IMR-90 (cell line): ENCODE results near the gene HRAS. TPM values are rescaled to one million over a fixed set of nuclear protein-coding genes. Genes with fewer than 3 reads are reported as not detected.

Experiments used
- ATAC-seq: fragments of 200-7000 bp; cut with Tn5 transposase; 2 replicates; pipeline ENCODE4 v1.9.1; 2020; ENCODE audit warnings: low read depth, mild to moderate bottlenecking, moderate library complexity
- BruUV-seq: library from RNA; stranded (reverse); fragments of 400-500 nt; replicated peaks from 2 replicates; lab custom pipeline; 2021; lab: Mats Ljungman, UMichigan
- CTCF ChIA-PET: fragments of 300-600 bp; formaldehyde crosslinking; extraction: SDS; loops from one replicate; lab custom pipeline; 2021; ENCODE audit warnings: antibody characterized with exemption; lab: Yijun Ruan, JAX
- POLR2A ChIA-PET: fragments of 300-600 bp; sonication (Branson Sonifier 250); formaldehyde crosslinking; loops from one replicate; lab custom pipeline; 2022; ENCODE audit warnings: antibody characterized with exemption; ENCODE audit not compliant: unreplicated experiment; lab: Charles Lee
- DNase-seq: peaks from one replicate; pipeline ENCODE4 v3.0.0; 2013
- H2AFZ ChIP-seq: replicated peaks from 2 replicates; pipeline ENCODE3; 2013; ENCODE audit warnings: low read length, mild to moderate bottlenecking; ENCODE audit not compliant: poor library complexity
- H2AK5ac ChIP-seq: 2 replicates; pipeline ENCODE4 v1.6.1; 2013; ENCODE audit warnings: low read depth, low read length, inconsistent platforms
- H2AK9ac ChIP-seq: replicated peaks from 2 replicates; pipeline ENCODE3; 2013; ENCODE audit warnings: mild to moderate bottlenecking, low read depth, low read length, moderate library complexity; ENCODE audit not compliant: poor library complexity
- H2BK120ac ChIP-seq: 2 replicates; pipeline ENCODE4 v1.6.1; 2013; ENCODE audit warnings: low read depth, low read length, inconsistent platforms
- H2BK15ac ChIP-seq: 3 replicates; pipeline ENCODE4 v1.6.1; 2013; ENCODE audit warnings: low read depth, low read length, inconsistent platforms
- H2BK20ac ChIP-seq: 2 replicates; pipeline ENCODE4 v1.6.1; 2013; ENCODE audit warnings: low read depth, mild to moderate bottlenecking, inconsistent platforms, low read length, moderate library complexity
- H2BK5ac ChIP-seq: 2 replicates; pipeline ENCODE4 v1.6.1; 2013; ENCODE audit warnings: mild to moderate bottlenecking, low read depth, low read length, inconsistent platforms; ENCODE audit not compliant: poor library complexity, severe bottlenecking
- H3K14ac ChIP-seq: replicated peaks from 2 replicates; pipeline ENCODE4 v1.6.1; 2013; ENCODE audit warnings: low read depth, low read length, inconsistent platforms
- H3K18ac ChIP-seq: 2 replicates; pipeline ENCODE4 v1.6.1; 2013; ENCODE audit warnings: low read depth, low read length, control low read depth
- H3K23ac ChIP-seq: 2 replicates; pipeline ENCODE4 v1.6.1; 2013; ENCODE audit warnings: low read depth, low read length, inconsistent platforms
- H3K27ac ChIP-seq: 2 replicates; pipeline ENCODE4 v1.5.1; 2013; ENCODE audit warnings: mild to moderate bottlenecking, control low read depth, low read length; ENCODE audit not compliant: insufficient read depth
- H3K27me3 ChIP-seq: 2 replicates; pipeline ENCODE4 v1.6.1; 2013; ENCODE audit warnings: low read length; ENCODE audit not compliant: control insufficient read depth, insufficient read depth
- H3K36me3 ChIP-seq: 2 replicates; pipeline ENCODE4 v1.6.1; 2013; ENCODE audit warnings: low read length, mixed read lengths; ENCODE audit not compliant: control insufficient read depth, insufficient read depth
- H3K4ac ChIP-seq: 2 replicates; pipeline ENCODE4 v1.6.1; 2013; ENCODE audit warnings: low read depth, low read length, inconsistent platforms
- H3K4me1 ChIP-seq: 2 replicates; pipeline ENCODE4 v1.6.1; 2013; ENCODE audit warnings: low read length, mixed read lengths; ENCODE audit not compliant: control insufficient read depth, insufficient read depth
- H3K4me2 ChIP-seq: 2 replicates; pipeline ENCODE4 v1.6.1; 2013; ENCODE audit warnings: low read depth, mild to moderate bottlenecking, control low read depth, low read length, moderate library complexity
- H3K4me3 ChIP-seq: 2 replicates; pipeline ENCODE4 v1.5.1; 2013; ENCODE audit warnings: low read depth, mild to moderate bottlenecking, control low read depth, low read length, moderate library complexity; ENCODE audit not compliant: insufficient read depth
- H3K56ac ChIP-seq: 2 replicates; pipeline ENCODE4 v1.6.1; 2013; ENCODE audit warnings: low read length, inconsistent platforms; ENCODE audit not compliant: insufficient read depth; ENCODE audit errors: extremely low read depth
- H3K79me1 ChIP-seq, 2 experiments: 2 replicates each; pipeline ENCODE4 v1.6.1; 2013; ENCODE audit warnings: low read length in 2 of 2, inconsistent platforms in 1 of 2, low read depth in 1 of 2
- H3K9ac ChIP-seq: 2 replicates; pipeline ENCODE4 v1.6.1; 2013; ENCODE audit warnings: low read depth, low read length, control low read depth
- H3K9me1 ChIP-seq: 2 replicates; pipeline ENCODE4 v1.6.1; 2013; ENCODE audit warnings: low read length, inconsistent platforms; ENCODE audit not compliant: insufficient read depth
- H3K9me3 ChIP-seq: 2 replicates; pipeline ENCODE4 v1.6.1; 2013; ENCODE audit warnings: low read length; ENCODE audit not compliant: control insufficient read depth, insufficient read depth
- H4K20me1 ChIP-seq: 2 replicates; pipeline ENCODE4 v1.6.1; 2013; ENCODE audit warnings: low read length, inconsistent platforms; ENCODE audit not compliant: insufficient read depth
- H4K5ac ChIP-seq: 2 replicates; pipeline ENCODE4 v1.6.1; 2013; ENCODE audit warnings: mild to moderate bottlenecking, low read depth, low read length, control low read depth
- H4K8ac ChIP-seq, 2 experiments: 2 replicates each; pipeline ENCODE4 v1.6.1; 2013; ENCODE audit warnings: low read depth in 2 of 2, low read length in 2 of 2, control low read depth in 1 of 2, inconsistent platforms in 1 of 2
- H4K91ac ChIP-seq: 2 replicates; pipeline ENCODE4 v1.6.1; 2013; ENCODE audit warnings: low read depth, low read length, inconsistent platforms; ENCODE audit not compliant: insufficient read depth
- BHLHE40 ChIP-seq: fragments of 150-350 bp; IDR thresholded peaks from 2 replicates; pipeline ENCODE4 v1.6.1; 2016; ENCODE audit warnings: mild to moderate bottlenecking, low read depth, low read length
- CEBPB ChIP-seq: IDR thresholded peaks from 2 replicates; pipeline ENCODE4 v1.6.1; 2012; ENCODE audit warnings: low read depth, low read length, improper control_type of control experiment
- CHD1 ChIP-seq: IDR thresholded peaks from 2 replicates; pipeline ENCODE4 v1.6.1; 2012; ENCODE audit warnings: low read depth, low read length, improper control_type of control experiment
- FOS ChIP-seq: fragments of 150-350 bp; IDR thresholded peaks from 2 replicates; pipeline ENCODE4 v1.6.1; 2016; ENCODE audit warnings: low read depth, low read length
- MAFK ChIP-seq: IDR thresholded peaks from 2 replicates; pipeline ENCODE4 v1.6.1; 2012; ENCODE audit warnings: low read depth, low read length, improper control_type of control experiment
- MAZ ChIP-seq: IDR thresholded peaks from 2 replicates; pipeline ENCODE4 v1.6.1; 2012; ENCODE audit warnings: low read depth, mild to moderate bottlenecking, low read length, improper control_type of control experiment, moderate library complexity, borderline replicate concordance
- MXI1 ChIP-seq: IDR thresholded peaks from 2 replicates; pipeline ENCODE4 v1.6.1; 2012; ENCODE audit warnings: low read depth, mild to moderate bottlenecking, low read length, moderate library complexity, borderline replicate concordance
- NFE2L2 ChIP-seq: fragments of 150-350 bp; IDR thresholded peaks from 2 replicates; pipeline ENCODE4 v1.6.1; 2016; ENCODE audit warnings: low read depth, mild to moderate bottlenecking, low read length
- POLR2A ChIP-seq: IDR thresholded peaks from 2 replicates; pipeline ENCODE4 v1.6.1; 2012; ENCODE audit warnings: mild to moderate bottlenecking, low read depth, low read length
- RAD21 ChIP-seq: IDR thresholded peaks from 2 replicates; pipeline ENCODE4 v1.6.1; 2012; ENCODE audit warnings: low read length, improper control_type of control experiment
- RCOR1 ChIP-seq: IDR thresholded peaks from 2 replicates; pipeline ENCODE4 v1.6.1; 2012; ENCODE audit warnings: mild to moderate bottlenecking, low read length, improper control_type of control experiment; ENCODE audit not compliant: insufficient replicate concordance
- RFX5 ChIP-seq: IDR thresholded peaks from 2 replicates; pipeline ENCODE4 v1.8.0; 2012; ENCODE audit warnings: low read depth, mild to moderate bottlenecking, low read length, moderate library complexity
- SMC3 ChIP-seq: fragments of 150-350 bp; IDR thresholded peaks from 2 replicates; pipeline ENCODE4 v1.6.1; 2016; ENCODE audit warnings: low read depth, mild to moderate bottlenecking, antibody characterized with exemption, low read length, moderate library complexity
- USF2 ChIP-seq: fragments of 150-350 bp; IDR thresholded peaks from 2 replicates; pipeline ENCODE4 v1.6.1; 2017; ENCODE audit warnings: mild to moderate bottlenecking, antibody characterized with exemption, low read length, low read depth
- WGBS, 2 experiments: methylation state at CpG; one replicate each; pipeline versions ENCODE4 v1.1.5 to v1.1.7; 2013; ENCODE audit warnings: missing lambda C conversion rate in 2 of 2; ENCODE audit not compliant: insufficient read length in 1 of 2; ENCODE audit errors: extremely low coverage in 2 of 2; 5-methylcytosine and 5-hydroxymethylcytosine counted together
- dilution Hi-C: fragments of 300-500 bp; cut with HindIII; formaldehyde crosslinking; loops from one replicate; pipeline ENCODE4 v1.14.3; 2018; ENCODE audit warnings: low sequenced_read_pairs; ENCODE audit not compliant: unreplicated experiment
- in situ Hi-C: fragments of 300-500 bp; cut with MboI; formaldehyde crosslinking; loops from 3 replicates; pipeline ENCODE4 v1.14.3; 2019; ENCODE audit warnings: low sequenced_read_pairs, inconsistent platforms, mixed read lengths
- intact Hi-C: fragments of 100-400 bp; cut with micrococcal nuclease; formaldehyde crosslinking; loops from 2 replicates; pipeline ENCODE4 v1.10.0; 2022
- polyA plus RNA-seq, 3 experiments: library from polyadenylated mRNA; depleted of rRNA; stranded (reverse); fragments of >200 nt; gene quantifications; 2 replicates each; pipeline ENCODE4 v1.2.3, GENCODE V29; 2012; ENCODE audit warnings: low replicate concordance in 1 of 3
- total RNA-seq: library from RNA; depleted of rRNA; stranded (reverse); fragments of >200 nt; gene quantifications from 2 replicates; pipeline ENCODE4 v1.2.3, GENCODE V29; 2012
- TF ChIP-seq, protein P1 (sequence below): conservative IDR thresholded peaks from 2 replicates; pipeline ENCODE4 v1.5.1; 2012; ENCODE audit warnings: mild to moderate bottlenecking, low read depth, low read length, improper control_type of control experiment
- TF ChIP-seq, protein P2 (sequence below): fragments of 150-350 bp; IDR thresholded peaks from 2 replicates; pipeline ENCODE4 v1.6.1; 2016; ENCODE audit warnings: low read depth, mild to moderate bottlenecking, low read length, moderate library complexity, borderline replicate concordance

HRAS gene
- total and polyA plus RNA-seq, 2 of the 4 experiments (the other 2 are of a cell fraction), result 108 to 123 TPM

GRCh38 chr11:545171-545570 lies 9.8 kb upstream of the HRAS start:
- 86% methylated on average over 11 of the region's 11 CpGs; no CpG with 5 or more reads in 1 of the 2 experiments for WGBS, 2 experiments

More at GRCh38 chr11:545171-545570, 9.8 kb upstream of the HRAS start:
- H3K4me1 ChIP-seq, result no peaks in the 10 kb centered on the region
- no peak overlapping the region for H2BK120ac ChIP-seq
- H3K27me3 ChIP-seq, result no peaks in the 10 kb centered on the region
- TF ChIP-seq RFX5, result no peak
- TF ChIP-seq MAFK, result no peak
- TF ChIP-seq NFE2L2, result no peak
- TF ChIP-seq USF2, result no peak
- no peak for TF ChIP-seq MXI1
- no peak for TF ChIP-seq MAZ
- no peak for TF ChIP-seq SMC3
- TF ChIP-seq, protein P1, sequence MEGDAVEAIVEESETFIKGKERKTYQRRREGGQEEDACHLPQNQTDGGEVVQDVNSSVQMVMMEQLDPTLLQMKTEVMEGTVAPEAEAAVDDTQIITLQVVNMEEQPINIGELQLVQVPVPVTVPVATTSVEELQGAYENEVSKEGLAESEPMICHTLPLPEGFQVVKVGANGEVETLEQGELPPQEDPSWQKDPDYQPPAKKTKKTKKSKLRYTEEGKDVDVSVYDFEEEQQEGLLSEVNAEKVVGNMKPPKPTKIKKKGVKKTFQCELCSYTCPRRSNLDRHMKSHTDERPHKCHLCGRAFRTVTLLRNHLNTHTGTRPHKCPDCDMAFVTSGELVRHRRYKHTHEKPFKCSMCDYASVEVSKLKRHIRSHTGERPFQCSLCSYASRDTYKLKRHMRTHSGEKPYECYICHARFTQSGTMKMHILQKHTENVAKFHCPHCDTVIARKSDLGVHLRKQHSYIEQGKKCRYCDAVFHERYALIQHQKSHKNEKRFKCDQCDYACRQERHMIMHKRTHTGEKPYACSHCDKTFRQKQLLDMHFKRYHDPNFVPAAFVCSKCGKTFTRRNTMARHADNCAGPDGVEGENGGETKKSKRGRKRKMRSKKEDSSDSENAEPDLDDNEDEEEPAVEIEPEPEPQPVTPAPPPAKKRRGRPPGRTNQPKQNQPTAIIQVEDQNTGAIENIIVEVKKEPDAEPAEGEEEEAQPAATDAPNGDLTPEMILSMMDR, result no peak
- TF ChIP-seq, protein P2, sequence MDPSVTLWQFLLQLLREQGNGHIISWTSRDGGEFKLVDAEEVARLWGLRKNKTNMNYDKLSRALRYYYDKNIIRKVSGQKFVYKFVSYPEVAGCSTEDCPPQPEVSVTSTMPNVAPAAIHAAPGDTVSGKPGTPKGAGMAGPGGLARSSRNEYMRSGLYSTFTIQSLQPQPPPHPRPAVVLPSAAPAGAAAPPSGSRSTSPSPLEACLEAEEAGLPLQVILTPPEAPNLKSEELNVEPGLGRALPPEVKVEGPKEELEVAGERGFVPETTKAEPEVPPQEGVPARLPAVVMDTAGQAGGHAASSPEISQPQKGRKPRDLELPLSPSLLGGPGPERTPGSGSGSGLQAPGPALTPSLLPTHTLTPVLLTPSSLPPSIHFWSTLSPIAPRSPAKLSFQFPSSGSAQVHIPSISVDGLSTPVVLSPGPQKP, result no peak
- TF ChIP-seq CHD1, result no peak
- TF ChIP-seq CEBPB, result no peak
- no peak for TF ChIP-seq RAD21
- TF ChIP-seq RCOR1, result no peak
- no peak for TF ChIP-seq POLR2A
- no peak for TF ChIP-seq FOS
- TF ChIP-seq BHLHE40, result no peak
- H3K4ac ChIP-seq, result no peak overlapping the region
- H3K36me3 ChIP-seq, result peaks cover 1% of the 10 kb centered on the region; the same call in 1 of the 2 replicates
- no peak overlapping the region for H2AK5ac ChIP-seq
- H3K9me3 ChIP-seq, result no peaks in the 10 kb centered on the region
- H2AK9ac ChIP-seq, result no peak overlapping the region
- H4K20me1 ChIP-seq, result no peaks in the 10 kb centered on the region
- no peaks in the 10 kb centered on the region for H3K79me1 ChIP-seq
- H2AFZ ChIP-seq, result no peak overlapping the region
- POLR2A ChIA-PET, result no interaction called here
- no TSS peak for BruUV-seq
- no peak overlapping the region for H4K5ac ChIP-seq
- H2BK20ac ChIP-seq, result no peak overlapping the region
- H3K18ac ChIP-seq, result no peak overlapping the region
- H3K9ac ChIP-seq, result no peak overlapping the region
- ATAC-seq (no peak), DNase-seq (no peak)
- no peak overlapping the region for H3K4me2 ChIP-seq
- dilution Hi-C loops (no loop called here), intact Hi-C loops (no loop called here), in situ Hi-C loops (no loop called here)
- no peak overlapping the region for H3K14ac ChIP-seq
- H2BK5ac ChIP-seq, result no peak overlapping the region
- CTCF ChIA-PET, result no interaction called here
- H3K56ac ChIP-seq, result no peak overlapping the region
- H4K8ac ChIP-seq, result no peak overlapping the region
- H2BK15ac ChIP-seq, result no peak overlapping the region
- H3K4me3 ChIP-seq, result no peak overlapping the region
- H3K27ac ChIP-seq, result no peak overlapping the region
- no peak overlapping the region for H4K91ac ChIP-seq
- H3K23ac ChIP-seq, result no peak overlapping the region
- H3K9me1 ChIP-seq, result no peaks in the 10 kb centered on the region
